GM12801 (cell line): Measurements from ENCODE around the gene ADM.

Experiments used
- CTCF ChIP-seq: IDR thresholded peaks from one replicate; pipeline ENCODE4 v1.5.1; 2011; ENCODE audit warnings: control low read depth; ENCODE audit not compliant: insufficient read length; ENCODE audit errors: extremely low read depth

The ADM gene

GRCh38 chr11:10293423-10294289 is 11.2 kb upstream of the ADM start, which contains the start of gene SBF2:
Gene SBF2 (minus strand): TSS chr11:10294219. CDS start chr11:10294069, 150 bp downstream.
- TF ChIP-seq CTCF = no peak

DNA sequence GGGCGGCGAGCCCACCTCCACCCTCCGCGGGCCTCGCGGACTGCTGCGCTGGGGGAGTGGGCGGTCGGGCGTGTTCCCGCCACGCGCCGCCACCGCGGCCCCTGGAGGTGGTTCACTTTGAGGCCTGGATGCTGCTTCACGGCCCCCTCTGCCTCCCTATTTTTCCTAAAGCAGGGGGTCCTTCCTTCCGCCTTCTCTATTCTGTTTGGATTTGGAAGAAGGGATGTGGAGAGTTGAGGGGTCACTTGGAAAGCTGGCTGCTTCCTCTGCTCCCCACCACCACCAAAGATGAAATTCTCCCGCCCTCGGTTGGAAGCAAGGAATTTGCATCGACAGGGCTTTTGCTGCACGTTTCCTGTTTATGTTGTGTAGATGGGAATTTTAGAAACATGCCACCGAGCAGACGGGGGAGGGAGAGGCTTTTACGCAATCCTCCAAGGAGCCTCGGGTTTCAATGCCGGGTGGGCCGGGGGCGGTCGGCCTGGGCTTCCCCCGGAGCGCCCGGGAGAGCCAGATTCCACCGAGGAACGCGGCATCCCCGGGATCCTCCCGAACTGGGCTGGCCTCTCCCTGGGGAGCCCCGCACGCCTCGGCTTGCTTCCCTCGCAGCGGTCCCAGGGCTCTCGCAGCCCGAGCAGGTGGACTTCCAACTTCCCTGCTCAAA is 10.5 kb upstream of the ADM start:
- TF ChIP-seq CTCF = no peak

GRCh38 chr11:10295064-10295901 is 9.6 kb upstream of the ADM start:
- TF ChIP-seq CTCF = no peak

- no peak for TF ChIP-seq CTCF
Observed at GRCh38 chr11:10298342-10298741, 6.5 kb upstream of the ADM start.

DNA sequence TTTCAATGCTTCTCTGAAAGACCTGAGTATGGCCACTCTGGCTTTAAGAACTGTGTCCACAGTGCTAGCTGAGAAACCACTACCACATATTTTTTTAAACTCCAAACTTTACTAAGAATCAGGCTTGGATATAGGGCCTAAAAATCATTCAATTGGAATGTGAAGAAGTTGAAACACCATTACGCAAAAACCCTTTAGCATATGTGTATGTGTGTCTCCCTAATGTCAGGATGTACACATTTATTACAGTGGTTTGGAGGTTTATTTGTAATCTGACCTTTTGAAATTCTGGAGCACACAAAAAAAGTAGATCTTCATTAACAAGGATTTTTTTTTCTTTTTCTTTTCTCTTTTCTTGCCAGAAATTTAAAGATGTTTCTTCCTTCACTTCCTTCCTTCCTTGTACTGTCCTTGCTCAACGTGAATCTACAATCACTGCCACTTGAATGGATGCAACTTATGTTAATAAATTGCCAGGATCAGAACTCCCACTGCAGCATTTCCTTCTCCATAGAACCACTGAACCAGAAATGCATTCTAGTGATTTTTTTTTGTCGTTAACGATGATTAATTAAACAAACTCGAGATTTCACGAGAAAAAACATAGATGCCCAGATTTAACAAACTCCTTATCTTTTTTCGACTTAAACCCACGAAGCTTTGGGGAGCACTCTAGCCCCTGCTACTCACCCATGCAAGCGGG is 3.1 kb upstream of the ADM start:
- no peak for TF ChIP-seq CTCF

GRCh38 chr11:10302359-10302743 is 2.5 kb upstream of the ADM start:
- no peak for TF ChIP-seq CTCF
